GM23338 (cell line): Measurements from ENCODE around the gene KCTD17.

Source experiments
- CTCF ChIP-seq, 2 experiments: fragments of 200-600 bp in 1 of 2; sonication (generic) in 1 of 2; conservative IDR thresholded peaks; 2 replicates each; pipeline versions ENCODE4 v1.5.1 to v1.6.1; 2016 to 2017; ENCODE audit warnings: antibody characterized with exemption in 2 of 2, low read depth in 2 of 2, mild to moderate bottlenecking in 2 of 2, moderate library complexity in 1 of 2
- POLR2AphosphoS5 ChIP-seq: IDR thresholded peaks from 2 replicates; pipeline ENCODE4 v1.6.1; 2016; ENCODE audit warnings: antibody characterized with exemption, low read depth

GRCh38 chr22:37098976-37099591 is 47.5 kb downstream of the KCTD17 start:
- peak; percentile 35 to 61 for TF ChIP-seq CTCF (conservative IDR thresholded peaks at IDR 0.05; ENCODE audit: low read depth in 2 of 2)
- TF ChIP-seq POLR2AphosphoS5: no peak
